ENCODE data around the gene GNAL.
"Not testable (repeated sequence)": the region's sequence is repeated elsewhere in the genome, so short reads cannot be mapped to it uniquely, and the experiment has no call there.

Gene GNAL

DNA sequence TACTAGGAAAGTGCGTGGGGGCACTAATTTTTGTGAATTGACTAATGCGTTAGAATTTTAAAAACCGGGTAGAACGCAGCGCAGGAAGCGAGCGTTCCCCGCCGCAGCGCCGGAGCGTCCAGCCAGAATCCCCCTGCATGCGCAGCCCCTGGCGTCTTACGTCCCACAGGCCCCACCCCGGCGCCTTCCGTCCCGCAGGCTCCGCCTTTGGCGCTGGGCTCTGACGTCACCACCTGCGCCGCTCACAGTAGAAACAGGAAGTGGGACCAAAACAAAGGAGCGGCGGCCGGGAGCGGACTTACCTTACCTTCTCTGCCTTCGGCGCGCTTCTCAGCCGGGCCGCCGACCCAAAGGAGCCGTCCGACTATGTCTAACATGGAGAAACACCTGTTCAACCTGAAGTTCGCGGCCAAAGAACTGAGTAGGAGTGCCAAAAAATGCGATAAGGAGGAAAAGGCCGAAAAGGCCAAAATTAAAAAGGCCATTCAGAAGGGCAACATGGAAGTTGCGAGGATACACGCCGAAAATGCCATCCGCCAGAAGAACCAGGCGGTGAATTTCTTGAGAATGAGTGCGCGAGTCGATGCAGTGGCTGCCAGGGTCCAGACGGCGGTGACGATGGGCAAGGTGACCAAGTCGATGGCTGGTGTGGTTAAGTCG lies 162.2 kb downstream of the GNAL start, which contains the start of gene CHMP1B:
CHMP1B (plus strand) TSS at position 268 of the 660 bp plus-strand sequence; CDS start at position 367, 99 bp downstream.
- peak; percentile 96 for DNase-seq

DNA sequence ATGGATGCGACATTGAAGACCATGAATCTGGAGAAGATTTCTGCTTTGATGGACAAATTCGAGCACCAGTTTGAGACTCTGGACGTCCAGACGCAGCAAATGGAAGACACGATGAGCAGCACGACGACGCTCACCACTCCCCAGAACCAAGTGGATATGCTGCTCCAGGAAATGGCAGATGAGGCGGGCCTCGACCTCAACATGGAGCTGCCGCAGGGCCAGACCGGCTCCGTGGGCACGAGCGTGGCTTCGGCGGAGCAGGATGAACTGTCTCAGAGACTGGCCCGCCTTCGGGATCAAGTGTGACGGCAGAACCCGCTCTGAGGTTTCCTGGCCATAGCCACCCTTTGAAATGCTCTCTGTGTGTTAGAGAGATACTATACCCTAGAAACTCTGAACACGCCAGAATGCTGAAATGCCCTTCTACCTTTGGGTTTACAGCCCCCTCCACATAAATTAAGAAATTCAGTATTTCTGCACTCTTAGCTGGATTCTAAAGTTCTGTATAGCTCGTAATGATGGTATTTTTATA lies 162.8 kb downstream of the GNAL start:
- DNase-seq = peak; percentile 37

DNA sequence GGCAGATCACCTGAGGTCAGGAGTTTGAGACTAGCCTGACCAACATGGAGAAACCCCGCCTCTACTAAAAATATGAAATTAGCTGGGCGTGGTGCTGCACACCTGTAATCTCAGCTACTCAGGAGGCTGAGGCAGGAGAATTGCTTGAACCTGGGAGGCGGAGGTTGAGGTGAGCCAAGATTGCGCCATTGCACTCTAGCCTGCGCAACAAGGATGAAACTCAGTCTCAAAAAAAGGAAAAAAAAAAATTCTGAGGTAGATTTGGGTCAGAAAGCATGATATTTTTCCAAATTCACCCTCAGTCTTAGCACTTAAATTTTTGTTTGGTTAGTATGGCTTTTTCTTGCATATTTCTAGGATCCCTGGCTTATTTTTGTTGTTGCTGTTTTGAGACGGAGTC lies 165.5 kb downstream of the GNAL start:
- not testable (repeated sequence) for DNase-seq

DNA sequence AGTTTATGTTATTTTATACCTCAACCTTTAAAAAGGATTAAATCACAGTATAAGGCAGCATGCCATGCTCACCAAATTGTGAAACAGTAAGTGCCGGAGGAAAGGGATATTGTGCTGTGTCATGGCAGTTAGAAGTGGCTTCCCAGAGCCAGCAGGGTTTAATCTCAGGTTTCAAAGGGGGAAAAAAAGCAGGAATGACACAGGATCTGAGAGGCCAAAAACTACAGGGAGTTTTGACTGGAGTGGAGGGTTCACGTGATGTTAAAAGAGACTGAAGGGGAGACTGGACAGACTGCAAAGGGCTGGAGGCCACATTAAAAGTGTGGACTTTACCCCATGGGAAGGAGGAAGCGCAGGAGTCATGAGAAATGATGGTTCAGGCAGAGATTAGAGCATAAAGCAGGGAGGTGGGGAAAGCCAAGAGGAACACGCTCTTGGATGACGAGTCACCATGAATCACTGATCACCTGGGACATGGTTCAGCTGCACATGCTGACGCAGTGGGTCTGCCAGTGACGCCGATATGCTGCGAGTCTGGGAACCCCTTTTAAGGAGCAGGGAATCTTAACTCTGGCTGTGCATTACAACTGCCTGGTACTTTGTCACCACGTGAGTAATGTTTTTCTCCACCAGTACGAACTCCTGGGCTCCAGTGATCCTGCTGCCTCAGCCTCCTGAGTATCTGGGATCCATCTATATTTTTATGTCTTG lies 168.3 kb downstream of the GNAL start:
- peak; percentile 98 for DNase-seq

DNA sequence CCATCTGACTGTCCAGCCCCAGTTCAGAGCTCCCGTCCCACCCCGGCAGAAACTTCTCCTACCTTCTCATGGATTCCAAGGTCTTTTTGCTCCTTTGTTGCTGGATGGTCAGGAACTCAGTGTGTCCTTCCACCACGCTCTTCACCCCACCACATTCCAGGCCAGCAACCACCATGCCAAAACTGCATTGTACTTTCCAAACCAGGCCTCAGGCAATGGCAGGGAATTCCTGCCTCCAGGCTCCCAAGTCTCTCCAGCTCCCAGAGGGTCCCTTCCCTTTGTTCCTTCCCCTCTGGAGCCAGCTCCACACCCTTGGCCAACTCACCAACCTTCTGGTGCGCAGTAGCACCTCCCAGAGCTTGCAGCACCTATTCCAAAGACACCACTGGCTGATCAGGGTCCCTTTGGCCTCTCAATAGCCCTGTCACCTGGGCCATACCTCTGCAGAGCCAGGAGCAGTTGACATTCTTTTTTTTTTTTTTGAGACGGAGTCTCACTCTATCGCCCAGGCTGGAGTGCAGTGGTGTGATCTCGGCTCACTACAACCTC lies 170.3 kb downstream of the GNAL start:
- DNase-seq = no peak

DNA sequence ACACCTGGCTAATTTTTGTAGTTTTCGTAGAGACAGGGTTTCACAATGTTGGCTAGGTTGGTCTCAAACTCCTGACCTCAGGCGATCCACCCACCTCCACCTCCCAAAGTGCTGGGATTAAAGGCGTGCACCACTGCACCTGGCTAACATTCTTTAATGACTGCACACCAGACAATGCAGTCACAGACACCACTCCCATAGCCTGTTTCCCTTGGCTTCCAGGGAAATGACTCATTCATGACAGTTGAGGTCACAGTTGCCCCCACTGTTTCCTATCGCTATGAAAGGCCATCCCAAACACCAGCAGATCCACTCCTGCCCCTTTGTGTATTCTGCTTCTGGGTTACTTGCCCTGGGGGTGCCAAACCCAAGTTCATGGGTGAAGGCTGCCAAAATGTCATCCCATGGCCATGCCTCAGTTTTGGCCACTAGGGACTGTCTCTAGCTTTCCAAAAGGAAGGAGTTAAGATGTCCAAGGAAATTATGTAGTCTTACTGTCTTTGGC lies 170.9 kb downstream of the GNAL start:
- DNase-seq = peak; percentile 85

DNA sequence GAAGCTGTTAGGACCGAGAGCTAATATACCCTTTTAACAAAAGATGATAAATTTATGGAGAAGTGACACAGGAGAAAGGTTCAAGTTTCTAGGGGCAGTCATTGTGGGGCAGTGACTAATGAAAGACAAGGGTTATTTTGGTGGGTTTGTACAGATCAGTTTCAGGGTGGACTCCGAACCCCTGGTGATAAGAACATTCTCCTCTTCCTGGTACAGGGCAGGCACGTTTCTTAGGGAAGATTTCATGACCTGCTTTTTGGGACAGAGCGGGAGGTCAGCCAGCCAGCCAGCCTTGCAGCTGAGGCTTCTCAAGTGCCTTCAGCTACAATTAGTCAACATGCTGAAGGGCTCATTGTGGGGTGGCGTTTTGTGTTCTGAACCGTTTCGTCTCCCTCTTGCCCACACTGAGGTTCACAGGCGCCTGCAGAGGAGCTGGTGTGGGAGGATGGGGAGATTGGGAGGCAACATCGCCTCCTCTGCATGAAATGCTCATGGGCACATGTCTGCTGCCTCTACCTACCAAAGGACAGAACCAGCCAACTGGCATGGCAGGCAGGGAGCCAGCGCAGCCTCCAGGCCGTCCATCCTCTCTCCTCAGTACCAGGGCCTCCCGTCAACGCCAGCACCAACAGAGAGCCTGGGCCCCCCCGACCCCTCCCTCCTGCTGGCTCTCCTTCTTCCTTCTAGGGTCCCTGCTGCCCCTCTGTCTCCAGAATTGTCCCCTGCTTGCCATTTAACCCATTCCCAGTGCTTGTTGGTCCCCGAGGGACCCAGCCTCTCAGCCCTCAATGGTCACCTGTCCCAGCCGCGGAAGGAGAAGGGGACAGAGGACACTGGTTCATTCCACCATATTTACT lies 171.8 kb downstream of the GNAL start:
- DNase-seq = no peak

DNA sequence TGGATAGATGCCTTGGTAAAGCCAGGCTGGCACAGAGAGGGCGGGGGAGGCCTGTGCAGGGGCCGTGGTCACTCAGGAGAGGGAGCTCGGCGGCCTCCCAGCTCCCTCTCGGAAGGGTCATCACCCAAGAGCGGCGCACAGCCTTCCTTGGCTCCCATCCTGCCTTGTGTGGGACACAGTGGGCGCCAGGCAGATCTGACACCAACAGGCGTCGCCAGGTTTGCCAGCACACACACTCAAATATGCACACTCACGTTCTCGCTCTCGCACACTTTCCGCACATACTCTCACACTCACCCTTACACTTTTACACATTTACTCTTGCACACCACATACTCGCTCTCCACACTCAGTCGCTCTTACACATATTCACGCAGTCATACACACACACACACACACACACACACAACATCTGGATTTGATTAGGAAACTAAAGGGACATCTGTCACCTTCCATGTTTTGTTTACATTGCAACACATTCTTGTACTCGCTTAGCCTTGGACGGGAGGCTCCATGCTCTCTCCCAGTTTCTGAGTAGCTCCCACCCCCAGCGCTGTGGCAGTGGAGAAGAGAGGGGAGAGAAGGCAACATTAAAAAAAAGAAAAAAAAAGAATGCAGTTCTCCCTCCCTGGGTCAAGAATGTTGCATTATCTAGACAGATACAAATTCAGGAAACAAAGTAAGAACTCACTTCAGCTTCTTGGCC lies 172.7 kb downstream of the GNAL start:
- DNase-seq = peak; percentile 24

DNA sequence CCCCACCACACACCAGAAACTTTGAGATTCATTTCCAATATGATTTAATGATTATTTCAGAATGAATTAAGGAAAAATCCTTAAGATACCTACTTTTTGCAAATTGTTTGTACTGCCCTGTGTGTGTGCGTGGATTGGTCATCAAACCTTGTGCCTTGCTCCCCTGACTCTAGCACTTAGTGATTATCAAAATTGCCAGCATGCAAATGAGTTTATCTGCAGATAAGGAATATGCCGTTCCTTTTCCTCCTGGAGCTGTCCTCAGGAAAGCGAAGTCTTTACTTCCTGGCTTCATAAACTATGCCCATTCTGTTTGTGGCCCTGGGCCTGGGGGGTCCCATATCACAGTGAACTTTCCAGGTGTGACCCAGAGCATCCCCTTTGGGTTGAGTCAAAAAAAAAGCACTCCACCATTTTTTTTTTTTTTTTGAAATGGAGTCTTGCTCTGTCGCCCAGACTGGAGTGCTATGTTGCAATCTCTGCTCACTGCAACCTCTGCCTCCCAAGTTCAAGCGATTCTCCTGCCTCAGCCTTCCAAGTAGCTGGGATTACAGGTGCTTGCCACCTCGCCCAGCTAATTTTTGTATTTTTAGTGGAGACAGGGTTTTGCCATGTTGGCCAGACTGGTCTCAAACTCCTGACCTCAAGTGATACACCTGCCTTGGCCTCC lies 173.5 kb downstream of the GNAL start:
- no peak for DNase-seq

DNA sequence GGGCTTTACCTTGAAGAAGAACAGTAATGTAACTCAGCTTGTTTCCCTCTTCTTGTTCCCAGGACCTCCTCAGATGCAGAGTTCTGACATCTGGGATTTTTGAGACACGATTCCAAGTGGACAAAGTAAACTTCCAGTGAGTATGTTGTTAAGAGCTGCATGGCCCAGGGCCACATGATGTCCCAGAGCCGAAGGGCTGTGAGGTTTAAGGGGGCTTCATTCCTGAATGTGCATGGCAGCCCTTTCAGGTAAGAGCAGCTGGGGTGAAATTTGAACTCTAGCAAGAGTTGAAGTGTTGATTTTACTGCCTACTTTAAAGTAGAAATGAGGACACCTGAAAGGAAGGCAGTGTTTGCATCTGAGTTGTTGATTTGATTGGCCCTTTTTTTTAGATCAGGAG lies 175.4 kb downstream of the GNAL start:
- no peak for DNase-seq

DNA sequence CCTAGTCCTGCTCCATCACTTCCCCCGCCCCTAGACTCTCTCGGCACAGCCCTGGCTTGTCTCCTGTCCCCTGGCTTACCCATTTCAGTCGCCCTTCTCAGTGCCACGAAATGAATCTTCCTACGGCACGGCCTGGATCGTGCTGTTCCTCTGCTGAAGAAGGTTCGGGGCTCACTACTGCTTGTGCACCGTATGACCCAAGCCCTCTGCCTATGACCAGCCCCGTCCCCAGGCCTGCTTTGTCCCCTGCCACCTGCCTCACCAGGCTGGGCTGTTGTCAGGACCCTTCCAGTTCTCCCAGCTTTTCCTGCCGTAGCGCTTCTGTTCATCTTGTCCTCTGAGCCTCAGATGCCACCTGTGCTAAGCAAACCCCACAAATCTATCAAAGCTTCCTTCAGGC lies 176.0 kb downstream of the GNAL start:
- DNase-seq = no peak

DNA sequence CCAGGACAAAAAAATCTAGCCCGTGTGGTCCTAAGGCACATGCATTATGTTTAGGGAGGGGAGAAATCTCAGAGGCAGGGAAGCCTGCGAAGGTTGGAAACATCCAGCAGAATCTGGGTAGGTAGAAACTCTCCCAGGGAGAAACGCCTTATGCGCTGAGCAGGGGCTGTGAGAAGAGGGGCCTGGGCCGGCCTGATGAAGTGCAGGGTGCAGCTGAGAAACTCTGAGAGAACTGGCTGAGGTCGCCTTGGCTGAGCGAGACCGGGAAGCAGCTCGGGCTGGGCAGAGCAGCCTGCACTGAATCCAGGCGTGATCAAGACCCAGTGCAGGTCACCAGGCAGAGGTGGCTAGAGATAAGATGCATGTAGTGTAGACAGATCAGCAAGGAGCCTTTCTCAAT lies 177.3 kb downstream of the GNAL start:
- no peak for DNase-seq

DNA sequence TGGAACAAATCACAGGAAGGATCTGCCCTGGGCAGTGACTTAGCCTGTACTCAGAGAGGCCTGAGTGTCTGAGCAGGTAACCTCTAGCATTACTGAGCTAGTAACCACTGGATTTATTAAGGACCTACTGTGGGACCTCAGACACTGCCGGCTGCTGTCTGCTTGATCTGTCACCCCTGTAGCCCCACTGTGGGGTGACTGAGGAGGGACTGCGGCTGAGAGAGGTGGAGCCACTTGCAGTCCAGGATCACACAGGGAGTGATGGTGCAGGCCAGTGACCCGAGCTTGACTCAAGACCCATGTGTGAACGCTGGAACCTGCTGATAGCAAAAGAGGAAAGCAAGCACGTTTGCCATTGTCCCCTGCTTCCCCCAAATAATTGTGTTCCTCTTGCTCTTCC lies 177.7 kb downstream of the GNAL start:
- no peak for DNase-seq

DNA sequence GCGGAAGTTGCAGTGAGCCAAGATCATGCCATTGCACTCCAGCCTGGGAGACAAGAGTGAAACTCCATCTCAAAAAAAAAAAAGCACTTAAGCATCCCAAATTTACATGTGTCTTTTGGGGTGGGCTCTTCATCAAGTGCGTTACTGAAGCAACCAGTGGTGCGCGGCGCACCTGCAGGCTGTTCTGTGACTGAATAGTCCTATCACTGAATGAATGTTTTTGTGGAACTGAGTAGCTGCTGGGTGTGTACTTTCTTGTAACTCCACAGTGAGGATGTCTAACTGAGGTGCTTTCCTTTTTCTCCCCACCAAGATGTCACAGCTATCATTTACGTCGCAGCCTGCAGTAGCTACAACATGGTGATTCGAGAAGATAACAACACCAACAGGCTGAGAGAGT lies 179.2 kb downstream of the GNAL start:
- no peak for DNase-seq

DNA sequence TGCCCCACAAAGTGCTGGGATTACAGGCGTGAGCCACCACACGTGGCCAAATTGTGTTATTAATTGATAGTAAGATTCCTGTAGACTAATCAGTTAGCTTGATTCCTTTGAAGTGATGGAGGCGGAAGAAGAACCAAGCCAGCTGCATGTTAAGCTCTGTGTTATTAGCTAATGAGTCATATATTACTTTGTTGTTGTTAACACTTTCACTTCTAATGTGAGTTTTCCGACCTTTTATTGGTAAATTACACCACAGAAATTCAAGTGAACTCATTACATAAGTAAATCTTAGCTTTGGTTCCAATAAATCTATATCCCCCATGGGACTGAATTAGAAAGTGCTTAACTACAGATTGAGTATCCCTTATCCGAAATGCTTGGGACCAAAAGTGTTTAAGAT lies 182.4 kb downstream of the GNAL start:
- no peak for DNase-seq

DNA sequence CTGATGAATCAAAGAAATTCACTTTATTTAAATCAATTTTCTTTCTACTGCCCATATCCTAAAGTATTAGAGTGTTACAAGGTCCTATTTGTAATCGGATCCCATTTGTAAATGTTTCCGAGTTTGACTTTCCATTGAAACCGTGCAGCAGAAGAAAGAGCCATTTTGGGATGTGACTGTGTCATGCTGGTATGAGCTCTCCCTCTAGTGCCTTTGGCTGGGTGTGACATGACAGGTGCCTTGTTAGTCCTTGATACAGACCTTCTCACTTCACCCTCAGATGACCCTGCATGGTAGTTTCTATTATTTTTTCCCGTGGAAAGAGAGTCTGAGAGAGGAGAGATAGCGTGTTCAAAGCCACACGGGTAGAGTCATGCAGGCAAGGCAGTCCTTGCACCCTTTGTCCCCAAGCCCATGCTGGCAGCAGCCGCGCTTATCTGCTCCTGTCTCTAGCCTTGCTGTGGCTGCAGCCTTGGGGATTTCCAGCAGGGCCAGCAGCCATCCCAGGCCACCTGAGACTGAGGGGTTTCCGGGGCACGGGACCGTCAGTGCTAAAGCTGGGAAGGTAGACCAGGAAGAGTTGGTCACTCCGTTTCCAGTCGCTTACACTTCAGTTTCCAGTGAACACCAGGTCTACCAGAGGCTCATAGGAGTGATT lies 183.5 kb downstream of the GNAL start:
- DNase-seq = peak; percentile 29

DNA sequence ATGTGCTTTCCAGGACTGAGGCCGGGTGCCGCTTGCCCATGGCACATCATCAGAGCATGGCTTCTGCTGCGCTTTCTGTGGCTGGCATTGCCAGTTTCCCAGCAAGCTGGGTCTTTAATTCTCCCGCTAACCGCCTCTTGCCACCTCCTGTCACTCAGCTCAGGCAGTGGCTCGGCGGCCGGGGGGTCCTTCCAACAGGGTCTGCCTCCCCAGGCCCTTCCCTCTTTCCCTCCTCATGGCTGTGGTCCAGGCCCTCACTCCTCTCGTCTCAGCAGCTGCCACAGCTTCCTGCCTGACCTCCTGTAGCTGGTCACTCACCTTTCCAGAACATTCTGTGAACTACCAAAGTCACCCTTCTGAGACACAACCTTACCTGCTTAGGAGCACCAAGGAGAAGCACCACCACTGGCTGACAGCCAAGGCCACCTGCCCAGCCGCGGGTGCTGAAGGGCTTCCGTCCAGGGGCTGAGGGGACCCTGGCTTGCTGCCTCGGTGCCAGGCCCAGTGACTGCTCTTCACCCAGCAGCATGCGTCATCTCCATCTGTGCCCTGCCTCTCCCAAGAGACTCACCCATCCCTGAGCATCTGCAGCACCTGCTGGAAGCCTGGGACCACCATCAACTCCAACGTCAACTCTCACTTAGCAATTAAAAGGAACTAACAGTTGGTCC lies 184.7 kb downstream of the GNAL start:
- DNase-seq = no peak

DNA sequence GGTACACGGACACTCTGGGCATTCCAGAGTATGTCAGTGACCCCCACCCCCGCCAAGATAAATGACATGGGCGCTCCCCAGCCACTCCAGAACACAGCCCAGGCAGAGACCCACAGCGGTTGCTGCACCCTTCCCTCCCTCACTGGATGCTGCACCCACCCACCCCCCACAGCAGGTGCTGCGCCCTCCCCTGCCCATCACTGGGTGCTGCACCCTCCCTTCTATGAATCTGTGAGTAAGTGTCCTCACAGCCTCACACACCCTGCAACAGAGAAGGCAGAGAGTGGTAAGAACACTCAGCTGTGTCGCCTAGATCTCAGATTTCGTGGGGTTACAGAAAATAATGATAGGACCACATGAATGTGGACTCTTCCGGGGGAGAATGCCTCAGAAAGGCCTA lies 185.6 kb downstream of the GNAL start:
- DNase-seq = no peak

DNA sequence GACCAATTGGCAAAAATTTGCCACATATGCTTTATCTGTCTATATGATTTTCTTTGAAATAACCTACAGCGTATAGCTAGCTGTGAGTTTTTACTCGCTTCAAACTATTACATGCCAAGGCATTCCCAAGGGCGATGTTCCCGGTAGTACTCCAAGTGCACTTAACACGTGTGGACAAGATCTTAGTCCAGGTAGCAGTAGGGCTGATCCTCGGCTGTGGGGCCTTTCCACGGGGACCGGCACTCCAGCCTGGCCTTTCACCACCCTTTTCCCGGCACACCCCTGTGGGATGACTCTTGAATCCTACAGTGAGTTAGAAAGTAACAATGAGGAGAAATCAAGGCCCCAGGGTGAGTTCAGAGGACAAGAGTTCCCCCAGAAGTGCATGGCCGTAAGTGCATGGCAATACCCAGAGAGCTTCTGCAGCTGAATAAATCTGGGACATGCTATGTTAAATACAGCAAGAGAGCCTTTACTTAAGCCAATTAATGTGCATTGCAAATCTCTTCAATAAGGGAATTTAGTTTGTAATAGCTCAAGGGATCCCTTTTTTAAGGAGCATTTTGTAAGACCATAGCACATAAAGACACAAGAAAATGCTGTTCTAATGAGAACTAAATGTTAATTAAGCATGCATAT lies 188.6 kb downstream of the GNAL start:
- no peak for DNase-seq
